K562 (cell line): ENCODE measurements around the gene TLNRD1. TPM values are rescaled to one million over a fixed set of nuclear protein-coding genes. Genes with fewer than 3 reads are reported as not detected.

Source experiments
- C11orf30 ChIP-seq: fragments of 450-650 bp; IDR thresholded peaks from 2 replicates; pipeline ENCODE4 v1.6.1; 2016; ENCODE audit warnings: low read depth, mild to moderate bottlenecking
- FOXA3 ChIP-seq, 2 experiments: fragments of 450-650 bp in 1 of 2; sonication (generic) in 1 of 2; formaldehyde crosslinking; IDR thresholded peaks in 1 of 2; conservative IDR thresholded peaks in 1 of 2; 2 replicates each; pipeline versions ENCODE4 v1.4.0 to v1.8.0; 2020 to 2022; ENCODE audit warnings: mild to moderate bottlenecking in 2 of 2, missing genetic modification reagents in 1 of 2
- FOXJ3 ChIP-seq: sonication (generic); formaldehyde crosslinking; IDR thresholded peaks from 2 replicates; pipeline ENCODE4 v1.4.0; 2020; ENCODE audit warnings: mild to moderate bottlenecking, missing genetic modification reagents
- HCFC1 ChIP-seq: IDR thresholded peaks from 2 replicates; pipeline ENCODE4 v1.6.1; 2012; ENCODE audit warnings: low read depth, low read length, improper control_type of control experiment
- IFI16 ChIP-seq: fragments of 250-450 bp; sonication (Bioruptor Pico); IDR thresholded peaks from 2 replicates; pipeline ENCODE4 v2.1.2; 2022; ENCODE audit warnings: mild to moderate bottlenecking, inconsistent platforms
- JUN ChIP-seq, 2 experiments: sonication (generic) in 1 of 2; formaldehyde crosslinking in 1 of 2; IDR thresholded peaks; 2 replicates each; pipeline versions ENCODE4 v1.6.1 to v1.8.0; 2012 to 2022; ENCODE audit warnings: borderline replicate concordance in 2 of 2, mild to moderate bottlenecking in 2 of 2, improper control_type of control experiment in 1 of 2, low read depth in 1 of 2, low read length in 1 of 2, missing genetic modification reagents in 1 of 2
- MAZ ChIP-seq, 2 experiments: fragments of 450-650 bp in 1 of 2; sonication (generic) in 1 of 2; formaldehyde crosslinking; IDR thresholded peaks in 1 of 2; conservative IDR thresholded peaks in 1 of 2; 2 replicates each; pipeline versions ENCODE4 v1.4.0 to v1.5.0; 2020; ENCODE audit warnings: mild to moderate bottlenecking in 1 of 2, missing genetic modification reagents in 1 of 2
- MIER1 ChIP-seq: fragments of 450-650 bp; IDR thresholded peaks from 2 replicates; pipeline ENCODE4 v1.6.1; 2016; ENCODE audit warnings: antibody characterized with exemption, mild to moderate bottlenecking, low read depth
- MTA3 ChIP-seq: fragments of 450-650 bp; formaldehyde crosslinking; IDR thresholded peaks from 2 replicates; pipeline ENCODE4 v1.6.1; 2017; ENCODE audit warnings: mild to moderate bottlenecking, borderline replicate concordance
- NBN ChIP-seq: fragments of 450-650 bp; IDR thresholded peaks from 2 replicates; pipeline ENCODE4 v1.6.1; 2016; ENCODE audit warnings: low read depth, mild to moderate bottlenecking
- NONO ChIP-seq, 2 experiments: fragments of 200-400 bp in 1 of 2; fragments of 450-650 bp in 1 of 2; formaldehyde crosslinking in 1 of 2; IDR thresholded peaks; 2 replicates each; pipeline ENCODE4 v1.6.1; 2017; ENCODE audit warnings: low read depth in 2 of 2, mild to moderate bottlenecking in 2 of 2, moderate library complexity in 2 of 2, low read length in 1 of 2
- PCBP1 ChIP-seq: fragments of 200-400 bp; formaldehyde crosslinking; IDR thresholded peaks from 2 replicates; pipeline ENCODE4 v1.6.1; 2018; ENCODE audit warnings: mild to moderate bottlenecking, low read depth, low read length; ENCODE audit not compliant: poor library complexity, severe bottlenecking
- RBM17 ChIP-seq: fragments of 200-400 bp; formaldehyde crosslinking; IDR thresholded peaks from 2 replicates; pipeline ENCODE4 v1.6.1; 2017; ENCODE audit warnings: low read depth, mild to moderate bottlenecking, low read length, borderline replicate concordance
- SETDB1 ChIP-seq: IDR thresholded peaks from one replicate; pipeline ENCODE4 v1.6.1; 2012; ENCODE audit warnings: low read length, control low read depth, inconsistent platforms
- THRAP3 ChIP-seq: fragments of 450-650 bp; IDR thresholded peaks from 2 replicates; pipeline ENCODE4 v1.6.1; 2016; ENCODE audit warnings: mild to moderate bottlenecking, inconsistent platforms, borderline replicate concordance
- XRCC3 ChIP-seq: fragments of 450-650 bp; IDR thresholded peaks from 2 replicates; pipeline ENCODE4 v1.6.1; 2017; ENCODE audit warnings: mild to moderate bottlenecking, moderate library complexity
- XRCC4 ChIP-seq: IDR thresholded peaks from one replicate; pipeline ENCODE4 v1.6.1; 2011; ENCODE audit not compliant: insufficient read depth, insufficient read length; ENCODE audit errors: extremely low read depth
- ZBTB17 ChIP-seq: fragments of 450-650 bp; formaldehyde crosslinking; IDR thresholded peaks from 2 replicates; pipeline ENCODE4 v1.4.0; 2020; ENCODE audit warnings: mild to moderate bottlenecking
- ZBTB9 ChIP-seq: fragments of 450-650 bp; formaldehyde crosslinking; IDR thresholded peaks from 2 replicates; pipeline ENCODE4 v1.4.0; 2020; ENCODE audit warnings: mild to moderate bottlenecking, moderate library complexity
- ZFX ChIP-seq: sonication (generic); formaldehyde crosslinking; IDR thresholded peaks from 2 replicates; pipeline ENCODE4 v1.8.0; 2022; ENCODE audit warnings: mild to moderate bottlenecking, missing genetic modification reagents, moderate library complexity
- ZNF280B ChIP-seq: fragments of 250-450 bp; sonication (Bioruptor Pico); IDR thresholded peaks from 2 replicates; pipeline ENCODE4 v1.5.1; 2021; ENCODE audit warnings: mild to moderate bottlenecking
- polyA plus RNA-seq, 8 experiments: library from polyadenylated mRNA; depleted of rRNA in 4 of 8; stranded (reverse) in 5 of 8; unstranded in 3 of 8; fragments of >200 nt; fragmentation: Nextera tagmentation in 2 of 8; fragmentation: Illumina TruSeq in 1 of 8; extraction: Ambion mirVana in 2 of 8; extraction: Trizol in 1 of 8; gene quantifications; 2 replicates each; pipeline versions ENCODE4 v1.2.1 to v1.2.3, GENCODE V29; 2011 to 2014; ENCODE audit warnings: inconsistent platforms in 1 of 8, missing spikeins in 1 of 8
- total RNA-seq, 7 experiments: library from RNA; depleted of rRNA in 6 of 7; stranded (reverse); fragments of >200 nt in 6 of 7; fragmentation: Illumina TruSeq in 2 of 7; extraction: Trizol in 2 of 7; gene quantifications; 2 replicates each; pipeline versions ENCODE4 v1.2.1 to v1.2.3, GENCODE V29; 2011 to 2021; ENCODE audit warnings: low replicate concordance in 1 of 7
- TF ChIP-seq, protein P1 (sequence below): sonication (generic); formaldehyde crosslinking; IDR thresholded peaks from 2 replicates; pipeline ENCODE4 v1.8.0; 2022; ENCODE audit warnings: missing genetic modification reagents, mild to moderate bottlenecking, borderline replicate concordance
- TF ChIP-seq, protein P2 (sequence below): sonication (generic); formaldehyde crosslinking; IDR thresholded peaks from 2 replicates; pipeline ENCODE4 v1.8.1; 2022; ENCODE audit warnings: missing genetic modification reagents

The TLNRD1 gene
- total and polyA plus RNA-seq, 9 of the 15 experiments (the other 6 are each of a cell fraction or from before 2014, with no cell fraction given) = 1.1 to 33.1 (median 5.7) TPM

- TF ChIP-seq JUN (IDR thresholded peaks at IDR 0.05; ENCODE audit: borderline replicate concordance, low read depth, low read length) = no peak
- no peak for TF ChIP-seq JUN (CRISPR knock-in tag; IDR thresholded peaks at IDR 0.05; ENCODE audit: borderline replicate concordance)
- no peak for TF ChIP-seq PCBP1
- TF ChIP-seq XRCC4 = no peak
- TF ChIP-seq C11orf30 = peak; percentile 95
- TF ChIP-seq RBM17 = no peak
- TF ChIP-seq MIER1 = no peak
- no peak for TF ChIP-seq MTA3
- no peak for TF ChIP-seq IFI16
- no peak for TF ChIP-seq ZNF280B
- TF ChIP-seq HCFC1 = no peak
- no peak for TF ChIP-seq FOXJ3
- TF ChIP-seq NBN = no peak
- no peak for TF ChIP-seq SETDB1
- no peak for TF ChIP-seq THRAP3
- TF ChIP-seq, protein P1, sequence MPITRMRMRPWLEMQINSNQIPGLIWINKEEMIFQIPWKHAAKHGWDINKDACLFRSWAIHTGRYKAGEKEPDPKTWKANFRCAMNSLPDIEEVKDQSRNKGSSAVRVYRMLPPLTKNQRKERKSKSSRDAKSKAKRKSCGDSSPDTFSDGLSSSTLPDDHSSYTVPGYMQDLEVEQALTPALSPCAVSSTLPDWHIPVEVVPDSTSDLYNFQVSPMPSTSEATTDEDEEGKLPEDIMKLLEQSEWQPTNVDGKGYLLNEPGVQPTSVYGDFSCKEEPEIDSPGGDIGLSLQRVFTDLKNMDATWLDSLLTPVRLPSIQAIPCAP (CRISPR knock-in tag) = no peak
- TF ChIP-seq, protein P2, sequence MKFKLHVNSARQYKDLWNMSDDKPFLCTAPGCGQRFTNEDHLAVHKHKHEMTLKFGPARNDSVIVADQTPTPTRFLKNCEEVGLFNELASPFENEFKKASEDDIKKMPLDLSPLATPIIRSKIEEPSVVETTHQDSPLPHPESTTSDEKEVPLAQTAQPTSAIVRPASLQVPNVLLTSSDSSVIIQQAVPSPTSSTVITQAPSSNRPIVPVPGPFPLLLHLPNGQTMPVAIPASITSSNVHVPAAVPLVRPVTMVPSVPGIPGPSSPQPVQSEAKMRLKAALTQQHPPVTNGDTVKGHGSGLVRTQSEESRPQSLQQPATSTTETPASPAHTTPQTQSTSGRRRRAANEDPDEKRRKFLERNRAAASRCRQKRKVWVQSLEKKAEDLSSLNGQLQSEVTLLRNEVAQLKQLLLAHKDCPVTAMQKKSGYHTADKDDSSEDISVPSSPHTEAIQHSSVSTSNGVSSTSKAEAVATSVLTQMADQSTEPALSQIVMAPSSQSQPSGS (CRISPR knock-in tag) = no peak
- no peak for TF ChIP-seq MAZ (CRISPR knock-in tag; conservative IDR thresholded peaks at IDR 0.05 in 1 of 2, IDR thresholded peaks at IDR 0.05 in 1 of 2)
- TF ChIP-seq NONO (IDR thresholded peaks at IDR 0.05; ENCODE audit: low read depth in 2 of 2, low read length in 1 of 2) = no peak
- TF ChIP-seq FOXA3 (CRISPR knock-in tag; conservative IDR thresholded peaks at IDR 0.05 in 1 of 2, IDR thresholded peaks at IDR 0.05 in 1 of 2) = no peak
- no peak for TF ChIP-seq ZBTB9
- TF ChIP-seq ZFX (CRISPR knock-in tag) = no peak
- TF ChIP-seq XRCC3 = no peak
- TF ChIP-seq ZBTB17 = no peak
These were observed 28.9 kb downstream of the TLNRD1 start (continued) for GRCh38 chr15:81029414-81030300.
